Activated T-cell treated with anti-CD3 and anti-CD28 coated beads, Interleukin-2, amount 50 U/mL, for 24 hours (primary cell): ENCODE results near the gene UPF1.

Experiments used
- DNase-seq: peaks from one replicate; pipeline ENCODE4 v3.0.0-alpha.2; 2020
- H3K27ac Mint-ChIP-seq: 2 replicates; pipeline ENCODE4 v1.8.0; 2020; ENCODE audit warnings: mild to moderate bottlenecking, mixed read lengths
- H3K27me3 Mint-ChIP-seq: 2 replicates; pipeline ENCODE4 v1.8.0; 2020; ENCODE audit warnings: mixed read lengths
- H3K36me3 Mint-ChIP-seq: 2 replicates; pipeline ENCODE4 v1.8.0; 2020; ENCODE audit warnings: low read depth, mixed read lengths
- H3K4me1 Mint-ChIP-seq: 2 replicates; pipeline ENCODE4 v1.8.0; 2020; ENCODE audit warnings: low read depth, mixed read lengths
- H3K4me3 Mint-ChIP-seq: 2 replicates; pipeline ENCODE4 v1.8.0; 2020; ENCODE audit warnings: mild to moderate bottlenecking, moderate library complexity, mixed read lengths
- H3K9me3 Mint-ChIP-seq: 2 replicates; pipeline ENCODE4 v1.8.0; 2020; ENCODE audit warnings: mixed read lengths

Gene UPF1

DNA sequence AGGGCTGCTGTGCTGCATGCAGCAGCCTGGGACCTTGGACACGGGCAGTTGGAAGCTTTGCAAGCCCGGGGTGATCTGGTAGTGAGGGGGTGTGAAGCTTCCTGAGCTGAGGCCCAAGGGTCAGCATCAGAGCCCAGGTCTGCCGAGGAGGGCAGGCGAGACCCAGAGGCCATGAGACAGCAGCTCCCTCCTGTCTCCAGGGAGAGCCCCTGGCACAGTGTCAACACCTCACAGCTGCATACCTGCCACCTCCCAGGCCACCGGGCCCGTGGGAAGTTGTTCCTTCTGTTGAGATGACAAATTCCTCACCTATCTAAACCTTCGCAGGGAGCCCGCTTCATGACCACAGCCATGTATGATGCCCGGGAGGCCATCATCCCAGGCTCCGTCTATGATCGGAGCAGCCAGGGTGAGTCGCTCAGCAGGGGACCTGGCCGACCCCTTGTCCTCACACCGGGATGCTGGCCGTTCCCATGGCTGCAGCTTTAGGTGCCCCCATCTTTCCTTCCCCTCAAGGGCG lies 32.1 kb downstream of the UPF1 start:
- DNase-seq, result no peak
- H3K4me3 Mint-ChIP-seq, result no peak overlapping the region
- H3K27me3 Mint-ChIP-seq, result no peaks in the 10 kb centered on the region
- H3K27ac Mint-ChIP-seq, result no peak overlapping the region
- no peaks in the 10 kb centered on the region for H3K4me1 Mint-ChIP-seq
- no peaks in the 10 kb centered on the region for H3K9me3 Mint-ChIP-seq
- peaks cover 94% of the 10 kb centered on the region for H3K36me3 Mint-ChIP-seq

DNA sequence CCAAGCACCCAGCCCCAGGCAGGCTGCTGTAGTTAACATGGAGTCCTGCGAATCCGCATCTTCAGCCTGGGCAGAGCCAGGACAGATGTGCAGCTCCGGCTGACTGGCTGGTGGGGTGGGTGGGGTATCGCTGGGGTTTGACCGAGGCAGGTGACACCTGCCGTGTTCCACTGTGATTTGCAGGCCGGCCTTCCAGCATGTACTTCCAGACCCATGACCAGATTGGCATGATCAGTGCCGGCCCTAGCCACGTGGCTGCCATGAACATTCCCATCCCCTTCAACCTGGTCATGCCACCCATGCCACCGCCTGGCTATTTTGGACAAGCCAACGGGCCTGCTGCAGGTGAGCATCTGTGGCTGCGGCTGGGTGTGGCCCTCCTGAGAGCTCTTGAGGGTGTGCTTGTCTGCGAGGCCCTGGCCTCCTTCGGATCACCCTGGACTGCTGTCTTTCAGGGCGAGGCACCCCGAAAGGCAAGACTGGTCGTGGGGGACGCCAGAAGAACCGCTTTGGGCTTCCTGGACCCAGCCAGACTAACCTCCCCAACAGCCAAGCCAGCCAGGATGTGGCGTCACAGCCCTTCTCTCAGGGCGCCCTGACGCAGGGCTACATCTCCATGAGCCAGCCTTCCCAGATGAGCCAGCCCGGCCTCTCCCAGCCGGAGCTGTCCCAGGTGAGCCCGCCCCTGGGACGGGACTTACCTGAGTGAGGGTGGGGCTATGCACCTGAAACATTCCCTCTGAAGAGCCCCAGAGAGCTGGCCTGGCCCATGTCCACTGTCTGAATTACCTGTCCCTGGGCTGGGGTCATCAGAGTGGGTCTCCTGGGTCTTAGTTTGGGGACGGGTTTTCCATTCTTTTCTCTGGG lies 33.6 kb downstream of the UPF1 start:
- peak overlapping the region; percentile 69 for H3K27ac Mint-ChIP-seq
- no peak for DNase-seq
- no peaks in the 10 kb centered on the region for H3K4me1 Mint-ChIP-seq
- H3K27me3 Mint-ChIP-seq, result no peaks in the 10 kb centered on the region
- H3K4me3 Mint-ChIP-seq, result no peak overlapping the region
- H3K9me3 Mint-ChIP-seq, result no peaks in the 10 kb centered on the region
- H3K36me3 Mint-ChIP-seq, result peaks cover 80% of the 10 kb centered on the region

DNA sequence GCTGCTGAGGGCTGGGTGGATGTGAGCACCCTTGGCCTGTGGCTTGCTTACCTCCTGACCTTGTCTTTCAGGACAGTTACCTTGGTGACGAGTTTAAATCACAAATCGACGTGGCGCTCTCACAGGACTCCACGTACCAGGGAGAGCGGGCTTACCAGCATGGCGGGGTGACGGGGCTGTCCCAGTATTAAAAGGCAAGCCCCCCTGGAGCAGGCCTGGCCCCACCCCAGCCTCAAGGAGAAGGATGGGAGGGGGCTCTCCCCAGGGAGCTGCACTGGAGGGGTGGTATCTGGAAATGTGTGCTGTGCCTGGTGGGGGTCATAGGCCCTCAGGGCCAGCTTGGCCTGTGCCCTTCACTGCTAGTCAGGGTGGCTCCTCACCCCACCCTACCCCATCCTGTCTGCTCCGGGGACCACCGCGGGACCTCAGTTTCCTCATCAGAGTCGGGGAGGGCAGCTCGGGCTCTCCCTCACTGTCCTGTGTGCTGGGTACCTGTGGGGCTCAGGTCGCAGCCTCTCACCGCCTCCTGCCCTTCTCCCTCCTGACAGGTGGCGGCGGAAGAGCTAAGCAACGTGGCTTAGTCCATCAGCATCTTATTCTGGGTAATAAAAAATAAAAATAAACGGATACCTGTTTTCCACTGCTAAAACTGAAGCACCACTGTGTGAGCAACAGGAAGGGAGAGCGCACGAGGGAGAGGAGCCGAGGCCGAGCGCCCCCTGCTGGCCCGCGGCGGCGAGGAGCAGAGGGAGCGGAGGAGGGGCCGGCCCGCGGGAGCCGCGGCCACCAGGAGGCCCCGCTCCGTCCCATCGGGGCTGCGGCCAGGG lies 34.4 kb downstream of the UPF1 start:
- Mint-ChIP-seq H3K9me3 (no peaks in the 10 kb centered on the region), H3K4me3 (no peak overlapping the region), H3K27me3 (peaks cover 4% of the 10 kb centered on the region), H3K27ac (peak overlapping the region; percentile 69), H3K4me1 (no peaks in the 10 kb centered on the region), H3K36me3 (peaks cover 71% of the 10 kb centered on the region)
- DNase-seq, result peak; percentile 79

DNA sequence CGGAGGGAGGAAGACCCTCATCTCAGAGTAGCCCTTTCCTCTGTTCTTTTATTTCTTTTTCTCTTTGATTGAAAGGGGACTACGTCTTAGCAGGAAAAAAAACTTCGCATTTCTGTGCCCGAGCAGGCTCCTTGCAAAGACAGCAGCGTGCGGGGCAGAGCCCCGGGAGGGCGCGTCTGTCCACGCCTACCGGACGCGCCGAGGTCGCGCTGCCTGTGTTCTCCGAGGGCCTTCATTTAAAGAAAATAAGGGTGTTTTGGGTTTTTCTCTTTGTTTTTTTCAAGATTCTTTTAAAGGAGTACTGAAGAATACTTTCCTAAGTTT lies 35.0 kb downstream of the UPF1 start:
- Mint-ChIP-seq H3K27me3 (peaks cover 8% of the 10 kb centered on the region), H3K4me3 (no peak overlapping the region), H3K36me3 (peaks cover 66% of the 10 kb centered on the region), H3K9me3 (no peaks in the 10 kb centered on the region), H3K4me1 (peaks cover 2% of the 10 kb centered on the region), H3K27ac (no peak overlapping the region)
- DNase-seq, result no peak

DNA sequence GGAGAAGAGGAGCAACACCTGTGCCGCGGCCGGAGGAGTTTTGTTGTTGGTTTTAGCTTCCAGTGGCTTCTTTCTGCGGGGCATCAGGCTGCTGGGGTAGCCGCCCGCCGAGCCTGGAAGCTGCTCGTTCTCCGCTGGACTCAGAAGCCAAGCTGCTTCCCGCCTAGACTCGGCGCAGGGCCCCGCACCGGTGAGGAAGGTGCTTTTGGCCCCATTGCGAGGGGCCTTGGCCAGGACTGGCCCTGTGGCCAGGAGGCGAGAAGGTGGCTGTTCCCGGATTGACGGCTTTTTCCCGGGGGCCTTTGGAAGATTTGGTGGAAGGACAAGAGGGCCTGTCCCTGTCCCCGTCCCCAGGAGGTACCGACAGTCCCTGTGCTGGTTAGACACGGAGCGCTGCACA lies 35.4 kb downstream of the UPF1 start:
- Mint-ChIP-seq H3K36me3 (peaks cover 61% of the 10 kb centered on the region), H3K4me3 (no peak overlapping the region), H3K9me3 (no peaks in the 10 kb centered on the region), H3K4me1 (peaks cover 2% of the 10 kb centered on the region), H3K27me3 (peaks cover 9% of the 10 kb centered on the region), H3K27ac (no peak overlapping the region)
- DNase-seq, result no peak

DNA sequence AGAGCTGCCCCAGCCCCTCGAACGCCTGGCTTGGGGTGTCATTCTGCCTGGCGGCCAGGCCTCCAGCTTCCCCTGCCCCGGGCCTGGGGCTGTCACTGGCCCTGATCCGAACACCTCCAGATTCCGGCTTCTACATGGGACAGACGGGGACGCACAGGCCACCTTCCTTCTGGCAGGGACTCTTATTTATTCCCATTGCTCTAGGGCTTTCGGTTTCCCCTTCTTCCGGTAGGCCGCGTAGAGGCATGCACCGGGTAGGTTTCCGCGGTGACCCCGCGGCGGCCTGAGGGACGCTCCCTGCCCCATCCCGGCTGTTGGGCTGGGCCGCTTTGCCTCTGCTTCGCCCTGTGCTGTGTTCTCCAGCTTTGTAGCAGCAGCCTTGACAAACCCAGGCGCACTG lies 36.0 kb downstream of the UPF1 start:
- H3K4me3 Mint-ChIP-seq, result no peak overlapping the region
- peaks cover 9% of the 10 kb centered on the region for H3K27me3 Mint-ChIP-seq
- H3K27ac Mint-ChIP-seq, result no peak overlapping the region

DNA sequence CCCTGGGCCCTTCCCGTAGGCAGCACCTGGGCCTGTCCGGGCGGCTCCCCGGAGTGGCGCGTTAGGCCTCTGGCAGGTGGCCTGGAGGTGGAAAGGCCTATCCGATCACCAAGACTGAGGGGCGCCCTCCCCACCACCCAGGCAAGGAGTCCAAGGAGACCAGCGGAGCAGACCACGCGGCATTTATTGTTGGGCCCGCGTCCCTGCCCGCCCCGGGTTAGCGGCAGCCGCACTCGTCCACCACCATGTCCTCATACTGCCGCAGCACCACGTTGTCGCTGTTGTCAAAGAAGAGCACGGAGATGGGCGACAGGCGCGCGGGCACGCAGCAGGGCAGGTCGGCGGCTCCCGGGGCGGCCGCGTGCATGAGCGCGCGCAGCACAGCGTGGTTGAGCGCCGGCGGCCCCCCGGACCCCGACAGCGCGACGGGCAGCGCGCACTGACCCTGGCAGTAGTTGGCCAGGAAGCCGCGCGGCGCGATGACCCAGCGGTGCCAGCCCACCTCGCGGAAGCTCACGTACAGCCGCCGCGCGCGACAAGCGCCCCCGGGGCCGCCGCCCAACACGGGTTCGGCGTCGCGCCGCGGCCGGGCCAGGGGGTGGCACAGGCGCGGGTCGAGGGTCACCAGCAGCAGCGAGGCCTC lies 36.7 kb downstream of the UPF1 start:
- Mint-ChIP-seq H3K4me3 (no peak overlapping the region), H3K36me3 (peaks cover 48% of the 10 kb centered on the region), H3K4me1 (peaks cover 2% of the 10 kb centered on the region), H3K9me3 (no peaks in the 10 kb centered on the region), H3K27me3 (peaks cover 9% of the 10 kb centered on the region), H3K27ac (no peak overlapping the region)
- DNase-seq, result no peak

More for the DNA sequence above, 36.0 kb downstream of the UPF1 start:
- Mint-ChIP-seq H3K4me1 (peaks cover 2% of the 10 kb centered on the region), H3K9me3 (no peaks in the 10 kb centered on the region), H3K36me3 (peaks cover 56% of the 10 kb centered on the region)
- DNase-seq, result no peak

DNA sequence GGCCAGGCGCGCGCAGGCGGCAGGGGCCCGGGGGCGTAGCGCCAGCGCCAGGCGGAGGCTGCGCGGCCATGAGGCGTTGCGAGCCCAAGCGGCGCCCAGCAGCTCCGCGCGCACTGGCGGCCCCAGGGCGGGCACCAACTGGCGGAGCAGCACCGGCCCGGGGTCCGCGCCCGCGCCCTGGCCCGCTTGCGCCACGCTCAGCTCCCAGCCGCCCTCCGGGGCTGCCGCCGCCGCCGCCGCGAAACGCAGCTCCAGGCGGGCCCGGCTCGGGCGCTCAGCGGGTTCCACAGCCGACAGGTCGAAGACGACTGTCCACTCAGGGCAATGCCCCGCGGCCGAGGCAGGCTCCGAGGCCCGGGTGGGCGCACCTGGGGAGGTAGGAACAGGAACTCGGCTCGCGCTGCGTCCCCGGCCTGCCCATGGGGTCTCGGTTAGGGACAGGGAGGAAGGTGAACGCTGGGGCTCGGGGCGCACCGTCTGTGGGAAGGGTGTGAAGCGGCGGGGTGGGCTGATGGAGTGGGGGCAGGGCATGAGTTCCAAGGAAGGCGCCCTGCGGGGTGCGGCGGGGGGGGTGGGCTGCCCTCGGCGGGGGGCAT lies 37.4 kb downstream of the UPF1 start:
- peaks cover 42% of the 10 kb centered on the region for H3K36me3 Mint-ChIP-seq
- DNase-seq, result no peak
- no peaks in the 10 kb centered on the region for H3K9me3 Mint-ChIP-seq
- H3K4me3 Mint-ChIP-seq, result no peak overlapping the region
- H3K27ac Mint-ChIP-seq, result no peak overlapping the region
- H3K27me3 Mint-ChIP-seq, result peaks cover 9% of the 10 kb centered on the region
- peaks cover 2% of the 10 kb centered on the region for H3K4me1 Mint-ChIP-seq

DNA sequence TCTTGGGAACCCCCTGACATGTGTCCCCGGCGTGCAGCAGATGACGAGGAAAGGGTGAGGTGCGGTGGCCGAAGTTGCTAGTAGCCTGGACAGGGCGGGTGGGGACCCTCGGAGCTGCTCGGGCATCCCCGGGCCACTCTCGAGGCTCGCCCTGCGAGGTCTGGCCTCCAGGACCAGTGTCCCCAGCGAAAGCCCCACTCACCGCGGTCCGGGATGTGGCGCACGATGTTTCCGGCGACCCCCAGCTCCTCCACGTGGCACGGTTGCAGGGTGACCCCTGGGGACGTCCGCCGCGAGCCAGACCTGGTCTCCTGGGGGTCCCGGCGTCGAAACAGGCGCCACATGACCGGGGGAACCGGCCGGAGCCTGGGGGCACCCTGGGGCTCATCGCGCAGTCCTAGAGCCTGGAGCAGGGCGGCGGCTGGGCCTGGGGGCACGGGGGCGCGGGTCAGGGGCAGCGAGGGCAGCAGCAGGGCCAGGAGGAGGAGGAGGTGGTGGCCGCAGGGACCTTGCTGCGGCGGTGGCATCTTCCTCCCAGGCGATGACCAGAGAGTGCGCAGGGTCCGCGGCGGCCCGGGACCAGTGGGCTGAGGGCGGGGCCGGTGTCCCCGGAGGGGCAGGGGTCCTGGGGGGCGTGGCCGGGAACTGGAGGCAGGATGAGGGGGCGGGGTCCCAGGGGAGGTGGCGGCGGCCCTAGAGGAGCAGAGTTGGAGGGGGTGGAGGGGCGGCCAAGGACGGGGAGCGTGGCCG lies 38.2 kb downstream of the UPF1 start:
- Mint-ChIP-seq H3K4me3 (no peak overlapping the region), H3K9me3 (no peaks in the 10 kb centered on the region), H3K27ac (no peak overlapping the region), H3K27me3 (peaks cover 9% of the 10 kb centered on the region), H3K4me1 (peaks cover 2% of the 10 kb centered on the region), H3K36me3 (peaks cover 34% of the 10 kb centered on the region)
- DNase-seq, result no peak

DNA sequence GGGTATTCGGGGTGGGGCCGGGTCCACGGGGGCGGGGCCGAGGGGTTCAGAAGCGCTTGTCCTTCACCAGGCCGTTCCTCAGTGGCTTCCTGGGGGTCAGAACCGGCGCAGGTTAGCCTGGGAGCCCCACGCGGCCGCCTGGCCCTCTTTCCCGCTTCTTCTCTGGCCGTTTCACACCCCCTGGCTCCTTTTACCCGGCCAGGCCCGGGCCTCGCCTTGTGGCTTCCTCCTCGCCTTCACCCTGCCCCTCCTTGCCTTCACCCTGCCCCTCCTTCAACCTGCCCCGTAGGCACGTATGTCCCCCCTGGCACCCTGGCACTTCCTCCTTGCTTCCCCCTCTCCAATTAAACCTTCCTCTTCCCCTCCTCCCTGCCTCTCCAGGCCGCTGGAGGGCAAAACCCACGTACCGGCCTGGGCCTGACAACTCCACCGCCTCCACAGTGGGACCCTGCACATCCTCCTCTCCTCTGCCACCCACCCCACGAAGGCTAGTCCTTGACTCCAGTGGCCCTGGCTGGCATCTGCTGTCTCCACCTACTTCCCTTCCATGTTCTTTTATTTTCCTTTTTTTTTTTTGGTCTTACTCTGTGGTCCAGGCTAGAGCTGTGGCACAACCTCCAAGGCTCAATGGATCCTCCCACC lies 38.9 kb downstream of the UPF1 start:
- peaks cover 9% of the 10 kb centered on the region for H3K27me3 Mint-ChIP-seq
- H3K36me3 Mint-ChIP-seq, result peaks cover 27% of the 10 kb centered on the region
- H3K4me3 Mint-ChIP-seq, result no peak overlapping the region
- no peaks in the 10 kb centered on the region for H3K9me3 Mint-ChIP-seq
- peaks cover 2% of the 10 kb centered on the region for H3K4me1 Mint-ChIP-seq
- H3K27ac Mint-ChIP-seq, result peak overlapping the region; percentile 71
- DNase-seq, result no peak

DNA sequence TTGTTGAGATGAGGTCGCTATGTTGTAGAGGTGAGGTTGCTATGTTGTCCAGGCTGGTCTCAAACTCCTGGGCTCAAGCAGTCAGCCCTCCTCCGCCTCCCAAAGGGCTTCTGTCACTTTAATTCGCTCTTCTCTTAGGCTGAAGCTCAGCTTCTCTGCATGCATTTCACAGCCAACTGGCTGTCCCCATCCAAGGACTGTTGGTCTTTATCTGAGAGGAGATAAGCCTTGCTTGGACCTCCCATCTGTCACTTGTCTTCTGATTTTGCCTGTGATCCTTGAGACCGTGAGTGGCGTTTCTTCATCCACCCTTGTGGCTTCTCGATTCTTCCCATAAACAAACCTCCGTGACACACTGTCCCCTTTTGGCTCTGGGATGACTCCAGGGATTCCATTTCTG lies 39.8 kb downstream of the UPF1 start:
- Mint-ChIP-seq H3K36me3 (peaks cover 19% of the 10 kb centered on the region), H3K27me3 (peaks cover 9% of the 10 kb centered on the region), H3K9me3 (no peaks in the 10 kb centered on the region), H3K4me3 (no peak overlapping the region), H3K27ac (peak overlapping the region; percentile 44), H3K4me1 (peaks cover 2% of the 10 kb centered on the region)
- no peak for DNase-seq

DNA sequence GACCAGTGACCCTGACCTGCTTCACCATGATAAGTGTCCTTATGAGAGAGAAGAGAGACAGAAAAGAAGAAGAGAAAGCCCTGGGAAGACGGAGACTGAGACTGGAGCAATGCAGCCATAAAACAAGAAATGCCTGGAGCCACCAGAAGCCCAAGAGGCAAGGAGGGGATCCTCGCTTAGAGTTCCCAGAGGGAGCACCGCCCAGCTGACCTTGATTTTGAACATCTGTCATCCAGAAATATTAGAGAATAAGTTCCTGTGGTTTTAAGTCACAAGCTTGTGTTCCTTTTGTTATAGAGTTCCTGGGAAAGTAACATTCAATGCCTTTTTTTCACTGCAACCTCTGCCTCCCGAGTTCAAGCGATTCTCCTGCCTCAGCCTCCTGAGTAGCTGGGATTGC lies 44.0 kb downstream of the UPF1 start:
- H3K27me3 Mint-ChIP-seq, result peaks cover 8% of the 10 kb centered on the region
- no peaks in the 10 kb centered on the region for H3K36me3 Mint-ChIP-seq
- H3K9me3 Mint-ChIP-seq, result peaks cover 2% of the 10 kb centered on the region
- no peak overlapping the region for H3K4me3 Mint-ChIP-seq
- no peak overlapping the region for H3K27ac Mint-ChIP-seq
- DNase-seq, result no peak
- peaks cover 2% of the 10 kb centered on the region for H3K4me1 Mint-ChIP-seq

DNA sequence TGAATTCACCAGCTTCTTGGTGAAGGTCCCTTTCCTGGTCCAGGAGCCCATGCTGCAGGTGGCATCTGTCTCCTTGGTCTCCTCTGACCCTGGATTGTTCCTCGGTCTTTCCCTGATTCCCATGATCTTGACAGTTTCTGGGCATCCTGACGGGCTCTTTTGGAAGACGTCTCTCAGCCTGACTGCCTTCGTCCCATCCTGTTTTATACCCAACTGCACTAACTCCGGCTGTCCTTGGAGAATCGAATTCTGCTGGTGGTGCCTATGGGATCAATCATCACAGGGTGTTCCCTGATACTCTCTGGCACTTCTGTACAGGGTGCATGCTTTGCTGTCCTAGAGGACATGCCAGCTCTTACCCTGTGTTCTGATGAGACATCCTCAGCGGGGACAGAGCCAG lies 45.1 kb downstream of the UPF1 start:
- no peak overlapping the region for H3K4me3 Mint-ChIP-seq
- no peak for DNase-seq
- no peak overlapping the region for H3K27ac Mint-ChIP-seq
- H3K4me1 Mint-ChIP-seq, result no peaks in the 10 kb centered on the region
- peaks cover 2% of the 10 kb centered on the region for H3K9me3 Mint-ChIP-seq
- no peaks in the 10 kb centered on the region for H3K36me3 Mint-ChIP-seq
- H3K27me3 Mint-ChIP-seq, result peaks cover under 1% of the 10 kb centered on the region
